Measurements from ENCODE around the gene FURIN. TPM values are rescaled to one million over a fixed set of nuclear protein-coding genes. Genes with fewer than 3 reads are reported as not detected.
"Not testable (repeated sequence)": the region's sequence is repeated elsewhere in the genome, so short reads cannot be mapped to it uniquely, and the experiment has no call there.

FURIN gene
- polyA plus RNA-seq, 2 of the 4 experiments (the other 2 are of a cell fraction), result 16.8 to 33.3 TPM

DNA sequence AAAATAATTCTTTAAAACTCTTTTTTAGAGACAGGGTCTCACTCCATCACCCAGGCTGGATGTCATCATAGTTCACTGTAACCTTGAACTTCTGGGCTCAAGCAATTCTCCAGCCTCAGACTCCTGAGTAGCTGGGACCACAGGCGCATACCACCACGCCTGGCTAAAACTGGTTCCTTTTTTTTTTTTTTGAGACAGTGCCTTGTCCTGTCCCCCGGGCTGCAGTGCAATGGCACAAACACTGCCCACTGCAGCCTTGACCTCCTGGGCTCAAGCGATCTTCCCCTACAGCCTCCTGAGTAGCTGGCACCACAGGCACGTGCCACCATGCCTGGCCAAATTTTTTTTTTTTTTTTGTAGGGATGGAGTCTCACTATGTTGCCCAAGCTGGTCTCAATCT lies 23.7 kb upstream of the FURIN start (continued):
- TF ChIP-seq CEBPB (IDR thresholded peaks at IDR 0.05), result no peak
- no peak for TF ChIP-seq CHD4 (IDR thresholded peaks at IDR 0.05; ENCODE audit: borderline replicate concordance)
- TF ChIP-seq HOXB5 (CRISPR knock-in tag; IDR thresholded peaks at IDR 0.05), result no peak
- TF ChIP-seq POLR2A (IDR thresholded peaks at IDR 0.05; ENCODE audit: low read length), result no peak
- no peak for TF ChIP-seq KDM5A (IDR thresholded peaks at IDR 0.05)

DNA sequence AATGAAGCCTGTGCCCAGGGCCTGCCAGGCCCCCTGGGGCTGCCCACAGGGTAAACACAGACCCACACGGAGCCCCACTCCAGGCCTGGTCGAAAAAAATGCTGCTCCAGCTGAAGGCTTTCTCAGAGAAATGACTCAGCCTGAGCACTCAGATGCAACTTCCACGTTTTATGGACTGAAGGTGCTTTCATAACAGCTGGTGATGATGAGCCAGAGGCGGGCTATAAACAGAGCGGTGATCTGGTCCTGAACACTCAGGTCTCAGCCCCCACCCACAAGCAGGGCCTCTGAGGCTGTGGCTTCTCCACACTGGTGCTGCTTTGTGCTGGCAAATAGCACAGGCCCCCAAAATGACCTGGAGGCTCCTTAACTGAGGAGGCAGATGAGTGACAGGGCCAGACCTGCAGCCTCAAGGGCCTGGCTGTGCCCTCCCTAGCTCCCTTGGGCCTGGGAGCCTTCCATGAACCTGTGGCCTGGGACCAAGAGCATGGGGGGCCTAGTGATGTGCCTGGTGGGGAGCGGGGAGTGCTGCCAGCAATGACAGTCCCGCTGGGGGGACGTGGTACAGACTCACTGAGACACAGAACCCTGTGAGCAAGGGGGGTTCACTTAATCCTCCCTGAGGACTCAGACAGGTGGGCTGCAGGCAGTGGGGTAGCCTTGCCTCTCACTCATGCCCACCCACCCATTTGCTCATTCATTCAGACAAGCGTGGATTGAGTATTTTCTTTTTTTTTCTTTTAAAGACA lies 23.0 kb upstream of the FURIN start:
- Histone ChIP-seq H3K4me3 (no peak overlapping the region), H3K4me1 (peaks cover 12% of the 10 kb centered on the region), H3K9me3 (no peaks in the 10 kb centered on the region), H3K4me2 (peak overlapping the region; percentile 42), H3K27ac (peak overlapping the region; percentile 32 to 74; a peak in 4 of 6 replicates)
- 52% methylated on average over 9 of the region's 9 CpGs for WGBS (ENCODE audit: missing lambda C conversion rate)
- POLR2A ChIA-PET, result no interaction called here
- FAIRE-seq (no peak), ATAC-seq (peak; percentile 89 to 97), DNase-seq (ENCODE audit: low read depth in 1 of 2, low spot score in 1 of 2) (peak; percentile 46 to 60)
- CTCF ChIA-PET, result interaction anchor here (0.9 to 2.2 kb wide), 5 partner anchors 13 to 100 kb away, joined by 3 to 9 read pairs (median 3); no protein-coding TSS in a partner anchor
- TF ChIP-seq, protein P1, sequence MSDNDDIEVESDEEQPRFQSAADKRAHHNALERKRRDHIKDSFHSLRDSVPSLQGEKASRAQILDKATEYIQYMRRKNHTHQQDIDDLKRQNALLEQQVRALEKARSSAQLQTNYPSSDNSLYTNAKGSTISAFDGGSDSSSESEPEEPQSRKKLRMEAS (IDR thresholded peaks at IDR 0.05), result 0 out of 2 replicates have a peak, but pooled peaks have one; percentile 49
- peak; percentile 4 to 29; a peak in 1 of 4 replicates for TF ChIP-seq CEBPB (IDR thresholded peaks at IDR 0.05)
- TF ChIP-seq CBX8 (IDR thresholded peaks at IDR 0.05), result no peak
- TF ChIP-seq POLR2A (IDR thresholded peaks at IDR 0.05; ENCODE audit: low read length), result no peak
- TF ChIP-seq HDAC2 (IDR thresholded peaks at IDR 0.05), result no peak
- TF ChIP-seq FOSL2 (IDR thresholded peaks at IDR 0.05), result peak; percentile 69
- TF ChIP-seq FOSL2 (CRISPR knock-in tag; IDR thresholded peaks at IDR 0.05), result peak; percentile 75
- TF ChIP-seq, protein P2, sequence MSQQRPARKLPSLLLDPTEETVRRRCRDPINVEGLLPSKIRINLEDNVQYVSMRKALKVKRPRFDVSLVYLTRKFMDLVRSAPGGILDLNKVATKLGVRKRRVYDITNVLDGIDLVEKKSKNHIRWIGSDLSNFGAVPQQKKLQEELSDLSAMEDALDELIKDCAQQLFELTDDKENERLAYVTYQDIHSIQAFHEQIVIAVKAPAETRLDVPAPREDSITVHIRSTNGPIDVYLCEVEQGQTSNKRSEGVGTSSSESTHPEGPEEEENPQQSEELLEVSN (IDR thresholded peaks at IDR 0.05; ENCODE audit: borderline replicate concordance, low read depth), result no peak
- TF ChIP-seq JUNB (IDR thresholded peaks at IDR 0.05), result peak; percentile 36; the same call in 1 of the 2 replicates
- no peak for TF ChIP-seq KDM5A (IDR thresholded peaks at IDR 0.05)
- TF ChIP-seq EHMT2 (IDR thresholded peaks at IDR 0.05; ENCODE audit: low read depth), result no peak
- TF ChIP-seq MYC (IDR thresholded peaks at IDR 0.05; ENCODE audit: borderline replicate concordance, low read length), result no peak
- TF ChIP-seq, protein P3, sequence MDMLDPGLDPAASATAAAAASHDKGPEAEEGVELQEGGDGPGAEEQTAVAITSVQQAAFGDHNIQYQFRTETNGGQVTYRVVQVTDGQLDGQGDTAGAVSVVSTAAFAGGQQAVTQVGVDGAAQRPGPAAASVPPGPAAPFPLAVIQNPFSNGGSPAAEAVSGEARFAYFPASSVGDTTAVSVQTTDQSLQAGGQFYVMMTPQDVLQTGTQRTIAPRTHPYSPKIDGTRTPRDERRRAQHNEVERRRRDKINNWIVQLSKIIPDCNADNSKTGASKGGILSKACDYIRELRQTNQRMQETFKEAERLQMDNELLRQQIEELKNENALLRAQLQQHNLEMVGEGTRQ (IDR thresholded peaks at IDR 0.05), result no peak
- no peak for TF ChIP-seq CBX2 (IDR thresholded peaks at IDR 0.05; ENCODE audit: borderline replicate concordance, low read depth)
- TF ChIP-seq, protein P4, sequence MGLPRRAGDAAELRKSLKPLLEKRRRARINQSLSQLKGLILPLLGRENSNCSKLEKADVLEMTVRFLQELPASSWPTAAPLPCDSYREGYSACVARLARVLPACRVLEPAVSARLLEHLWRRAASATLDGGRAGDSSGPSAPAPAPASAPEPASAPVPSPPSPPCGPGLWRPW (IDR thresholded peaks at IDR 0.05), result no peak
- TF ChIP-seq JUN (IDR thresholded peaks at IDR 0.05), result peak in 1 of 2 experiments; percentile 32; a peak in 1 of 5 replicates
- TF ChIP-seq, protein P5, sequence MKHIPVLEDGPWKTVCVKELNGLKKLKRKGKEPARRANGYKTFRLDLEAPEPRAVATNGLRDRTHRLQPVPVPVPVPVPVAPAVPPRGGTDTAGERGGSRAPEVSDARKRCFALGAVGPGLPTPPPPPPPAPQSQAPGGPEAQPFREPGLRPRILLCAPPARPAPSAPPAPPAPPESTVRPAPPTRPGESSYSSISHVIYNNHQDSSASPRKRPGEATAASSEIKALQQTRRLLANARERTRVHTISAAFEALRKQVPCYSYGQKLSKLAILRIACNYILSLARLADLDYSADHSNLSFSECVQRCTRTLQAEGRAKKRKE (CRISPR knock-in tag; IDR thresholded peaks at IDR 0.05; ENCODE audit: low read depth), result no peak
- TF ChIP-seq RARB (CRISPR knock-in tag; IDR thresholded peaks at IDR 0.05), result no peak
- TF ChIP-seq ESRRA (IDR thresholded peaks at IDR 0.05; ENCODE audit: borderline replicate concordance, low read length), result no peak
- peak; percentile 50 for TF ChIP-seq MAFK (IDR thresholded peaks at IDR 0.05; ENCODE audit: partially characterized antibody)

DNA sequence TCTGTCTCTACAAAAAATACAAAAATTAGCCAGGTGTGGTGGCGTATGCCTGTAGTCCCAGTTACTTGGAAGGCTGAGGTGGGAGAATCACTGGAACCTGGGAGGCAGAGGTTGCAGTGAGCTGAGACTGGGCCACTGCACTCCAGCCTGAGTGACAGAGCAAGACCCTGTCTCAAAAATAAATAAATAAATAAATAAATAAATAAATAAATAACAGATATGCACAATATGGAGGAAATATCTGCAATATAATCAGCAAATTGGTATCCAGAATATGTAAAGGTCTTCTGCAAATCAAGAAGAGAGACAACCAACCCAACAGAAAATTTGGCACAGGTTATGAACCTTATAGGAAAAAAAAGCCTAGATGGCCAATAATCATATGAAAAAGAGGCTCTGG lies 19.0 kb upstream of the FURIN start:
- H3K27ac ChIP-seq; ATAC-seq; H3K4me3 ChIP-seq; FAIRE-seq; POLR2A ChIA-PET; DNase-seq (ENCODE audit: low read depth in 1 of 2, low spot score in 1 of 2); H3K9me3 ChIP-seq; H3K4me2 ChIP-seq: not testable (repeated sequence)
- peaks cover 12% of the 10 kb centered on the region for H3K4me1 ChIP-seq
- peak; percentile 92 for TF ChIP-seq ZC3H11A (IDR thresholded peaks at IDR 0.05)
- CTCF ChIA-PET, result interaction anchor here (0.6 to 2.5 kb wide), 7 partner anchors 10 to 296 kb away, joined by 3 to 11 read pairs (median 4); partner anchors contain the start of gene HDDC3
- WGBS (ENCODE audit: missing lambda C conversion rate), result 93% methylated on average over 1 of the region's 1 CpG
